Tibial nerve (tissue), 4 donors: ENCODE results near the gene GRIN2A. TPM values are rescaled to one million over a fixed set of nuclear protein-coding genes. Genes with fewer than 3 reads are reported as not detected.

Experiments used
- DNase-seq, 2 donors: peaks; one replicate each; pipeline ENCODE4 v3.0.0-alpha.2; 2019; ENCODE audit warnings: low spot score in 2 of 2
- H3K27ac ChIP-seq, 4 donors: fragments of 200-600 bp; sonication (generic) in 3 of 4; one replicate each; pipeline ENCODE4 v1.5.1; 2017 to 2019; ENCODE audit warnings: mild to moderate bottlenecking in 1 of 4
- H3K27me3 ChIP-seq, 2 donors: fragments of 200-600 bp; sonication (generic) in 1 of 2; one replicate each; pipeline versions ENCODE4 v1.5.1 to v1.6.0; 2017 to 2019
- H3K36me3 ChIP-seq, 3 donors: fragments of 200-600 bp; sonication (generic); one replicate each; pipeline ENCODE4 v1.5.1; 2018 to 2019
- H3K4me1 ChIP-seq, 4 donors: fragments of 200-600 bp; sonication (generic) in 3 of 4; one replicate each; pipeline ENCODE4 v1.5.1; 2017 to 2019
- H3K4me3 ChIP-seq, 4 donors: fragments of 200-600 bp; sonication (generic) in 3 of 4; one replicate each; pipeline ENCODE4 v1.5.1; 2017 to 2019; ENCODE audit warnings: mild to moderate bottlenecking in 1 of 4, moderate library complexity in 1 of 4
- H3K9me3 ChIP-seq, 4 donors: fragments of 200-600 bp; sonication (generic) in 3 of 4; one replicate each; pipeline ENCODE4 v1.5.1; 2017 to 2019
- CTCF ChIP-seq, 5 experiments: fragments of 200-600 bp in 3 of 5; fragments of 450-650 bp in 2 of 5; sonication (generic) in 3 of 5; IDR thresholded peaks; one replicate each; pipeline ENCODE4 v1.5.1; 2016 to 2019; ENCODE audit warnings: antibody characterized with exemption in 5 of 5, mild to moderate bottlenecking in 3 of 5, moderate library complexity in 2 of 5
- EP300 ChIP-seq, 2 donors: sonication (generic); formaldehyde crosslinking; IDR thresholded peaks; one replicate each; pipeline ENCODE4 v1.6.1; 2017; ENCODE audit warnings: antibody characterized with exemption in 2 of 2, mild to moderate bottlenecking in 1 of 2
- POLR2A ChIP-seq, 2 donors: fragments of 450-650 bp; IDR thresholded peaks; one replicate each; pipeline ENCODE4 v1.6.1; 2017; ENCODE audit warnings: antibody characterized with exemption in 2 of 2, mild to moderate bottlenecking in 2 of 2, moderate library complexity in 2 of 2
- WGBS, 2 donors: methylation state at CpG; one replicate each; pipeline ENCODE4 v1.1.5; 2018; 5-methylcytosine and 5-hydroxymethylcytosine counted together
- total RNA-seq, 4 donors: library from RNA; depleted of rRNA; stranded (reverse); fragments of >200 nt; gene quantifications; one replicate each; pipeline ENCODE4 v1.1.0, GENCODE V29; 2016

GRIN2A gene
- total RNA-seq, 4 donors from 2014 or later, result under 0.01 to 0.44 (median 0.39) TPM; not detected in 1

- 81 to 83% methylated on average over 19 to 20 of the region's 20 CpGs for whole genome bisulfite sequencing, 2 donors
- no peak for DNase-seq
- TF ChIP-seq CTCF (IDR thresholded peaks at IDR 0.05) (no peak), EP300 (IDR thresholded peaks at IDR 0.05) (no peak), POLR2A (IDR thresholded peaks at IDR 0.05) (no peak)
These were observed 332.5 kb downstream of the GRIN2A start for GRCh38 chr16:9849697-9850245.

DNA sequence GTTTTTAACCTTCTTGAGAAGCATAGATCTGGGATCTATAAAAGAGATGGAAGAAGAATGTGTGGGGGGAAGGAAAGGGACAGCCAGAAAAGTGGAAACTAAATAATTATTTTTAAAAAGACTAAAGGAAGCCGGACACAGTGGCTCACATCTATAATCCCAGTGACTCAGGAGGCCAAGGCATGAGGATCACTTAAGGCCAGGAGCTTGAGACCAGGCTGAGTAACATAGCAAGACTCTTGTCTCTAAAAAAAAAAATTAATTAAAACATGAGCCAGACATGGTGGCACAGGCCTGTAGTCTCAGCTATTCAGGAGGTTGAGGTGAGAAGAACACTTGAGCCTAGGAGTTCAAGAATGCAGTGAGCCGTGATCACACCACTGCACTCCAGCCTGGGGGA lies 335.1 kb downstream of the GRIN2A start:
- 80 to 92% methylated on average over 2 of the region's 2 CpGs for WGBS, 2 donors
- H3K27ac ChIP-seq, result no peak overlapping the region
- TF ChIP-seq EP300 (IDR thresholded peaks at IDR 0.05) (no peak), POLR2A (IDR thresholded peaks at IDR 0.05) (no peak), CTCF (IDR thresholded peaks at IDR 0.05) (no peak)
- H3K9me3 ChIP-seq, result no peaks in the 10 kb centered on the region
- no peaks in the 10 kb centered on the region for H3K27me3 ChIP-seq
- H3K4me3 ChIP-seq, result no peak overlapping the region
- no peak for DNase-seq
- no peaks in the 10 kb centered on the region for H3K4me1 ChIP-seq
- H3K36me3 ChIP-seq, result no peaks in the 10 kb centered on the region

More at GRCh38 chr16:9849697-9850245, 332.5 kb downstream of the GRIN2A start:
- peaks cover 0 to 5% (median 0%) of the 10 kb centered on the region in 4 donors for H3K9me3 ChIP-seq
- no peaks in the 10 kb centered on the region for H3K27me3 ChIP-seq
- no peaks in the 10 kb centered on the region for H3K36me3 ChIP-seq
- H3K4me3 ChIP-seq, result no peak overlapping the region
- H3K4me1 ChIP-seq, result no peaks in the 10 kb centered on the region
- no peak overlapping the region for H3K27ac ChIP-seq

DNA sequence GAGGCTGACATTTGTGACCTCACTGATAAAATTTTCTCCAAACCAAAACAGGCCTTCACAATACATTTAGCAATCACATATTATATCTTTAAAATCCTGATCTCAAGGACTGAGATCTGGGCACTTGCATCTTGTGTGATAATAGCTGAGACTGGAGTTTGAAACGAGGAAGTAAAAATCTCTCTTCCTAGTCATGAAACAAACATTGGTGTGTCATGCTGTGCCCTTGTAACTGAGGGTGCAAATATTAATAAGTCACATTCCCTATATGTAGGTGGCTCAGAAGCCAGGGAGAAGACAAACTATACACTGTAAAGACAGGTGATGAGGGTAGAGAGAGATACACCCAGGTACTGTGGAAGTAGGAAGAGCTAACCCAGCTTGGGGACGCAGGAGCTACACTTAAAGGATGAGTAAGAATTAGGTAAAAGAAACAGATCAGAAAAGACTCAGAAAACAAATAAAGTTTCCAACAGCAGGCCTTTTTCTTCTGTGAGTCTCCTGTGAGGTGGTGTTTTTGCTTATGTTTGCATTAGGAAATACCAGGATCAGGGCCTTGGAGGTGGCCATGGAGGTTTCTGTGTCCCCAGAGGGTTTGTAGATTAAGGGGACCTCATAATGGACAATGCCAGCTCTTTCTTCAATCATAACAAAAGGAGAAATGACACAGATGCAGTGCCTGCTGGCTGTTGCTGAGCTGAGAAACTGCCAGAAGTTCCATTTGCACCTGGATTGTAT lies 335.7 kb downstream of the GRIN2A start:
- Histone ChIP-seq H3K9me3 (no peaks in the 10 kb centered on the region), H3K27me3 (no peaks in the 10 kb centered on the region), H3K4me3 (no peak overlapping the region), H3K4me1 (no peaks in the 10 kb centered on the region), H3K36me3 (no peaks in the 10 kb centered on the region), H3K27ac (no peak overlapping the region)
- WGBS, 2 donors, result 67 to 73% methylated on average over 2 of the region's 2 CpGs
- TF ChIP-seq POLR2A (IDR thresholded peaks at IDR 0.05), result no peak
- TF ChIP-seq EP300 (IDR thresholded peaks at IDR 0.05), result no peak
- no peak for TF ChIP-seq CTCF (IDR thresholded peaks at IDR 0.05)
- DNase-seq, result no peak

- no peak overlapping the region for H3K27ac ChIP-seq
- H3K9me3 ChIP-seq, result no peaks in the 10 kb centered on the region
- WGBS, 2 donors, result 62 to 77% methylated on average over 3 of the region's 3 CpGs
- H3K4me3 ChIP-seq, result no peak overlapping the region
- DNase-seq, result no peak
- H3K36me3 ChIP-seq, result no peaks in the 10 kb centered on the region
- TF ChIP-seq POLR2A (IDR thresholded peaks at IDR 0.05) (no peak), CTCF (IDR thresholded peaks at IDR 0.05) (no peak), EP300 (IDR thresholded peaks at IDR 0.05) (no peak)
- no peaks in the 10 kb centered on the region for H3K4me1 ChIP-seq
- no peaks in the 10 kb centered on the region for H3K27me3 ChIP-seq
These were observed 336.4 kb downstream of the GRIN2A start for GRCh38 chr16:9845661-9846361.

DNA sequence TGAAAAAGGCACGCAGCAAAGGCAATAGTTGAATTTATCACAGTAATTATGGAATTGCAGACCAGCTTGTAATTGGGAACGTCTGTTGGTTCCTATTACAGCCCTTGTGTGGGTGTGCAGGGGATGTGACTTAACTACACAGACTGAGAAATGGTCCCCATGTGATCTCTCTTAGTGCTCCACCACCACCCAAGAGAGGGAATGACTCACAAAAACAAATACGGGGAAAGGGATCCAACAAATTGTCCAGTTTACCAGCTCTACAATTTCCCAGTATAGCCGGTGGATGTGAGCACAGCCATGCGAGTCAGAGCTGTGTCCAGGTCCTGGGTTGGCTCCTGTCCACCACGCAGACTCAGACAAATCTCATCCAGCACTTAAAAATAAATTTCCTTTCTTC lies 337.9 kb downstream of the GRIN2A start:
- DNase-seq, result no peak
- no peaks in the 10 kb centered on the region for H3K36me3 ChIP-seq
- H3K27me3 ChIP-seq, result no peaks in the 10 kb centered on the region
- no peak overlapping the region for H3K4me3 ChIP-seq
- WGBS, 2 donors, result 73 to 83% methylated on average over 6 of the region's 6 CpGs
- no peak overlapping the region for H3K27ac ChIP-seq
- no peaks in the 10 kb centered on the region for H3K4me1 ChIP-seq
- no peaks in the 10 kb centered on the region for H3K9me3 ChIP-seq
- no peak for TF ChIP-seq POLR2A (IDR thresholded peaks at IDR 0.05)
